ENCODE results near the gene SMTN. TPM values are rescaled to one million over a fixed set of nuclear protein-coding genes. Genes with fewer than 3 reads are reported as not detected.
A peak's percentile ranks its signal among the peaks of the same experiment; 100 is the strongest.

SMTN gene
- total and polyA plus RNA-seq, 2 donors: 4.5 to 26.3 TPM

GRCh38 chr22:31138126-31138525 is 57.0 kb downstream of the SMTN start:
- no peaks in the 10 kb centered on the region for H3K9me3 ChIP-seq (ENCODE audit: control insufficient read depth in 2 of 2, insufficient read depth in 1 of 2, low read length in 1 of 2)
- 94% methylated on average over 10 of the region's 10 CpGs for WGBS
- no peak for DNase-seq (ENCODE audit: low read depth in 6 of 9, low spot score in 9 of 9)
- peaks cover 0 to 7% of the 10 kb centered on the region in 2 donors for H3K27me3 ChIP-seq (ENCODE audit: control insufficient read depth in 2 of 2, insufficient read depth in 1 of 2, low read length in 1 of 2)
- no peaks in the 10 kb centered on the region for H3K36me3 ChIP-seq (ENCODE audit: control insufficient read depth in 2 of 2, insufficient read depth in 2 of 2, low read length in 1 of 2)
- no peak overlapping the region for H3K27ac ChIP-seq (ENCODE audit: low read depth in 1 of 2, low read length in 1 of 2)
- no peak overlapping the region for H3K4me3 ChIP-seq (ENCODE audit: low read length in 2 of 2)
- H3K4me1 ChIP-seq (ENCODE audit: control insufficient read depth in 2 of 2, insufficient read depth in 2 of 2, low read length in 2 of 2): peaks cover 0 to 7% of the 10 kb centered on the region in 2 donors

- no peak for DNase-seq (ENCODE audit: low read depth in 6 of 9, low spot score in 9 of 9)
- no peaks in the 10 kb centered on the region for H3K9me3 ChIP-seq (ENCODE audit: control insufficient read depth in 2 of 2, insufficient read depth in 1 of 2, low read length in 1 of 2)
- no peak overlapping the region for H3K27ac ChIP-seq (ENCODE audit: low read depth in 1 of 2, low read length in 1 of 2)
- H3K27me3 ChIP-seq (ENCODE audit: control insufficient read depth in 2 of 2, insufficient read depth in 1 of 2, low read length in 1 of 2): peaks cover 0 to 7% of the 10 kb centered on the region in 2 donors
- 95% methylated on average over 3 of the region's 3 CpGs for WGBS
- peaks cover 0 to 7% of the 10 kb centered on the region in 2 donors for H3K4me1 ChIP-seq (ENCODE audit: control insufficient read depth in 2 of 2, insufficient read depth in 2 of 2, low read length in 2 of 2)
- no peak overlapping the region for H3K4me3 ChIP-seq (ENCODE audit: low read length in 2 of 2)
- H3K36me3 ChIP-seq (ENCODE audit: control insufficient read depth in 2 of 2, insufficient read depth in 2 of 2, low read length in 1 of 2): no peaks in the 10 kb centered on the region
Observed at GRCh38 chr22:31139066-31139465, 57.9 kb downstream of the SMTN start.

GRCh38 chr22:31139866-31140716 is 59.0 kb downstream of the SMTN start, which contains the start of gene PLA2G3:
Gene PLA2G3 (minus strand): TSS chr22:31140508. CDS start chr22:31140354, 154 bp downstream.
- DNase-seq (ENCODE audit: low read depth in 6 of 9, low spot score in 9 of 9): peak in 2 of 9 donors; percentile 5
- Histone ChIP-seq H3K36me3 (ENCODE audit: control insufficient read depth in 2 of 2, insufficient read depth in 2 of 2, low read length in 1 of 2) (no peaks in the 10 kb centered on the region), H3K4me3 (ENCODE audit: low read length in 2 of 2) (no peak within 1 kb of the TSS), H3K4me1 (ENCODE audit: control insufficient read depth in 2 of 2, insufficient read depth in 2 of 2, low read length in 2 of 2) (peaks cover 0 to 7% of the 10 kb centered on the region in 2 donors), H3K9me3 (ENCODE audit: control insufficient read depth in 2 of 2, insufficient read depth in 1 of 2, low read length in 1 of 2) (no peaks in the 10 kb centered on the region), H3K27ac (ENCODE audit: low read depth in 1 of 2, low read length in 1 of 2) (no peak within 1 kb of the TSS), H3K27me3 (ENCODE audit: control insufficient read depth in 2 of 2, insufficient read depth in 1 of 2, low read length in 1 of 2) (peaks cover 0 to 7% of the 10 kb centered on the region in 2 donors)
- WGBS: 70% methylated on average over 24 of the region's 24 CpGs

- no peak for DNase-seq (ENCODE audit: low read depth in 6 of 9, low spot score in 9 of 9)
- Histone ChIP-seq H3K27ac (ENCODE audit: low read depth in 1 of 2, low read length in 1 of 2) (no peak overlapping the region), H3K27me3 (ENCODE audit: control insufficient read depth in 2 of 2, insufficient read depth in 1 of 2, low read length in 1 of 2) (peaks cover 0 to 7% of the 10 kb centered on the region in 2 donors), H3K4me3 (ENCODE audit: low read length in 2 of 2) (no peak overlapping the region), H3K9me3 (ENCODE audit: control insufficient read depth in 2 of 2, insufficient read depth in 1 of 2, low read length in 1 of 2) (no peaks in the 10 kb centered on the region), H3K36me3 (ENCODE audit: control insufficient read depth in 2 of 2, insufficient read depth in 2 of 2, low read length in 1 of 2) (no peaks in the 10 kb centered on the region), H3K4me1 (ENCODE audit: control insufficient read depth in 2 of 2, insufficient read depth in 2 of 2, low read length in 2 of 2) (peaks cover 0 to 7% of the 10 kb centered on the region in 2 donors)
- 90% methylated on average over 5 of the region's 5 CpGs for WGBS
Observed at GRCh38 chr22:31140746-31141145, 59.6 kb downstream of the SMTN start.

- peaks cover 0 to 7% of the 10 kb centered on the region in 2 donors for H3K27me3 ChIP-seq (ENCODE audit: control insufficient read depth in 2 of 2, insufficient read depth in 1 of 2, low read length in 1 of 2)
- no peak overlapping the region for H3K27ac ChIP-seq (ENCODE audit: low read depth in 1 of 2, low read length in 1 of 2)
- no peak overlapping the region for H3K4me3 ChIP-seq (ENCODE audit: low read length in 2 of 2)
- no peaks in the 10 kb centered on the region for H3K36me3 ChIP-seq (ENCODE audit: control insufficient read depth in 2 of 2, insufficient read depth in 2 of 2, low read length in 1 of 2)
- 98% methylated on average over 2 of the region's 2 CpGs for WGBS
- H3K4me1 ChIP-seq (ENCODE audit: control insufficient read depth in 2 of 2, insufficient read depth in 2 of 2, low read length in 2 of 2): peaks cover 0 to 7% of the 10 kb centered on the region in 2 donors
- H3K9me3 ChIP-seq (ENCODE audit: control insufficient read depth in 2 of 2, insufficient read depth in 1 of 2, low read length in 1 of 2): no peaks in the 10 kb centered on the region
- no peak for DNase-seq (ENCODE audit: low read depth in 6 of 9, low spot score in 9 of 9)
Observed at GRCh38 chr22:31141551-31141950, 60.4 kb downstream of the SMTN start.

- Histone ChIP-seq H3K27ac (ENCODE audit: low read depth in 1 of 2, low read length in 1 of 2) (no peak overlapping the region), H3K9me3 (ENCODE audit: control insufficient read depth in 2 of 2, insufficient read depth in 1 of 2, low read length in 1 of 2) (peaks cover 0 to under 1% of the 10 kb centered on the region in 2 donors), H3K4me1 (ENCODE audit: control insufficient read depth in 2 of 2, insufficient read depth in 2 of 2, low read length in 2 of 2) (peaks cover 0 to 7% of the 10 kb centered on the region in 2 donors), H3K4me3 (ENCODE audit: low read length in 2 of 2) (no peak overlapping the region), H3K36me3 (ENCODE audit: control insufficient read depth in 2 of 2, insufficient read depth in 2 of 2, low read length in 1 of 2) (no peaks in the 10 kb centered on the region), H3K27me3 (ENCODE audit: control insufficient read depth in 2 of 2, insufficient read depth in 1 of 2, low read length in 1 of 2) (peaks cover 0 to 7% of the 10 kb centered on the region in 2 donors)
- no peak for DNase-seq (ENCODE audit: low read depth in 6 of 9, low spot score in 9 of 9)
- 89% methylated on average over 4 of the region's 4 CpGs for WGBS
Observed at GRCh38 chr22:31142285-31142684, 61.2 kb downstream of the SMTN start.

- Histone ChIP-seq H3K4me1 (ENCODE audit: control insufficient read depth in 2 of 2, insufficient read depth in 2 of 2, low read length in 2 of 2) (peaks cover 0 to 7% of the 10 kb centered on the region in 2 donors), H3K36me3 (ENCODE audit: control insufficient read depth in 2 of 2, insufficient read depth in 2 of 2, low read length in 1 of 2) (no peaks in the 10 kb centered on the region), H3K27ac (ENCODE audit: low read depth in 1 of 2, low read length in 1 of 2) (no peak overlapping the region), H3K9me3 (ENCODE audit: control insufficient read depth in 2 of 2, insufficient read depth in 1 of 2, low read length in 1 of 2) (peaks cover 0 to 5% of the 10 kb centered on the region in 2 donors), H3K4me3 (ENCODE audit: low read length in 2 of 2) (no peak overlapping the region), H3K27me3 (ENCODE audit: control insufficient read depth in 2 of 2, insufficient read depth in 1 of 2, low read length in 1 of 2) (peaks cover 0 to 7% of the 10 kb centered on the region in 2 donors)
- 81% methylated on average over 3 of the region's 3 CpGs for WGBS
- DNase-seq (ENCODE audit: low read depth in 6 of 9, low spot score in 9 of 9): no peak
Observed at GRCh38 chr22:31143038-31143437, 61.9 kb downstream of the SMTN start.

- Histone ChIP-seq H3K27ac (ENCODE audit: low read depth in 1 of 2, low read length in 1 of 2) (no peak overlapping the region), H3K27me3 (ENCODE audit: control insufficient read depth in 2 of 2, insufficient read depth in 1 of 2, low read length in 1 of 2) (peaks cover 0 to 7% of the 10 kb centered on the region in 2 donors), H3K4me1 (ENCODE audit: control insufficient read depth in 2 of 2, insufficient read depth in 2 of 2, low read length in 2 of 2) (peaks cover 0 to 7% of the 10 kb centered on the region in 2 donors), H3K36me3 (ENCODE audit: control insufficient read depth in 2 of 2, insufficient read depth in 2 of 2, low read length in 1 of 2) (no peaks in the 10 kb centered on the region), H3K4me3 (ENCODE audit: low read length in 2 of 2) (no peak overlapping the region), H3K9me3 (ENCODE audit: control insufficient read depth in 2 of 2, insufficient read depth in 1 of 2, low read length in 1 of 2) (peaks cover 0 to 5% of the 10 kb centered on the region in 2 donors)
- no peak for DNase-seq (ENCODE audit: low read depth in 6 of 9, low spot score in 9 of 9)
- 91% methylated on average over 3 of the region's 3 CpGs for WGBS
Observed at GRCh38 chr22:31143537-31143936, 62.4 kb downstream of the SMTN start.

GRCh38 chr22:31144223-31144622 is 63.1 kb downstream of the SMTN start:
- Histone ChIP-seq H3K36me3 (ENCODE audit: control insufficient read depth in 2 of 2, insufficient read depth in 2 of 2, low read length in 1 of 2) (no peaks in the 10 kb centered on the region), H3K27ac (ENCODE audit: low read depth in 1 of 2, low read length in 1 of 2) (no peak overlapping the region)

More at GRCh38 chr22:31144223-31144622, 63.1 kb downstream of the SMTN start:
- no peak for DNase-seq (ENCODE audit: low read depth in 6 of 9, low spot score in 9 of 9)
- Histone ChIP-seq H3K4me3 (ENCODE audit: low read length in 2 of 2) (no peak overlapping the region), H3K4me1 (ENCODE audit: control insufficient read depth in 2 of 2, insufficient read depth in 2 of 2, low read length in 2 of 2) (peaks cover 0 to 7% of the 10 kb centered on the region in 2 donors), H3K9me3 (ENCODE audit: control insufficient read depth in 2 of 2, insufficient read depth in 1 of 2, low read length in 1 of 2) (peaks cover 0 to 5% of the 10 kb centered on the region in 2 donors), H3K27me3 (ENCODE audit: control insufficient read depth in 2 of 2, insufficient read depth in 1 of 2, low read length in 1 of 2) (peaks cover 0 to 7% of the 10 kb centered on the region in 2 donors)
